Activated naive CD8-positive, alpha-beta T cell treated with anti-CD3 and anti-CD28 coated beads, Interleukin-2, amount 50 U/mL, for 24 hours (primary cell): ENCODE results near the gene ERBB4.
"Not testable (repeated sequence)": the region's sequence is repeated elsewhere in the genome, so short reads cannot be mapped to it uniquely, and the experiment has no call there.

ENCODE experiments used
- ATAC-seq: fragments of 150-1000 bp; cut with Tn5 transposase; one replicate; pipeline ENCODE4 v1.10.0; 2021
- DNase-seq: peaks from one replicate; pipeline ENCODE4 v3.0.0; 2021
- H3K27ac Mint-ChIP-seq: one replicate; pipeline ENCODE4 v1.8.0; 2021; ENCODE audit warnings: mild to moderate bottlenecking, mixed read lengths
- H3K27me3 Mint-ChIP-seq: one replicate; pipeline ENCODE4 v1.8.0; 2021; ENCODE audit warnings: mixed read lengths
- H3K36me3 Mint-ChIP-seq: one replicate; pipeline ENCODE4 v1.8.0; 2021; ENCODE audit warnings: low read depth, mixed read lengths
- H3K4me1 Mint-ChIP-seq: one replicate; pipeline ENCODE4 v1.8.0; 2021; ENCODE audit warnings: mixed read lengths
- H3K4me3 Mint-ChIP-seq: one replicate; pipeline ENCODE4 v1.8.0; 2021; ENCODE audit warnings: mild to moderate bottlenecking, moderate library complexity, mixed read lengths
- H3K9me3 Mint-ChIP-seq: one replicate; pipeline ENCODE4 v1.8.0; 2021; ENCODE audit warnings: mixed read lengths

ERBB4 gene

DNA sequence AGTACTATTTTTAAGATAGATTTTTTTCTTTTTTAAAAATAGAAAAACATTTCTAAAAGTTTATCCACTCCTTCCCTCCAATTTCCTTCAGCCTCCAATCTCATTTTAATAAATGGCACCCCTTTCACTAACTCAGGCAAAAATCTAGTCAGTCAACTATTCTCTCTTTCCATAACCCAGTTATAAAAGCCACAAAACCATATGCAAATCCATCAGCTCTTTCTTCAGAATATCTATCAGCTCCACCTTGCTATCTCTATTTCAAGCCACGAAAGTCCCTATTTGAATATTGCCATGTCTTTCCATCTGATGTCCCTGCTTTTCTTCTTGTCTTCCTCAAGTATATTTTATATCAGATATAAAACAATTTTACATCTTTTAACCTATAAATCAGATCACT lies 397.1 kb downstream of the ERBB4 start:
- no peak for DNase-seq
- no peaks in the 10 kb centered on the region for H3K36me3 Mint-ChIP-seq
- H3K4me3 Mint-ChIP-seq, result no peak overlapping the region
- no peaks in the 10 kb centered on the region for H3K9me3 Mint-ChIP-seq
- no peaks in the 10 kb centered on the region for H3K27me3 Mint-ChIP-seq
- H3K4me1 Mint-ChIP-seq, result no peaks in the 10 kb centered on the region
- ATAC-seq, result no peak
- no peak overlapping the region for H3K27ac Mint-ChIP-seq

DNA sequence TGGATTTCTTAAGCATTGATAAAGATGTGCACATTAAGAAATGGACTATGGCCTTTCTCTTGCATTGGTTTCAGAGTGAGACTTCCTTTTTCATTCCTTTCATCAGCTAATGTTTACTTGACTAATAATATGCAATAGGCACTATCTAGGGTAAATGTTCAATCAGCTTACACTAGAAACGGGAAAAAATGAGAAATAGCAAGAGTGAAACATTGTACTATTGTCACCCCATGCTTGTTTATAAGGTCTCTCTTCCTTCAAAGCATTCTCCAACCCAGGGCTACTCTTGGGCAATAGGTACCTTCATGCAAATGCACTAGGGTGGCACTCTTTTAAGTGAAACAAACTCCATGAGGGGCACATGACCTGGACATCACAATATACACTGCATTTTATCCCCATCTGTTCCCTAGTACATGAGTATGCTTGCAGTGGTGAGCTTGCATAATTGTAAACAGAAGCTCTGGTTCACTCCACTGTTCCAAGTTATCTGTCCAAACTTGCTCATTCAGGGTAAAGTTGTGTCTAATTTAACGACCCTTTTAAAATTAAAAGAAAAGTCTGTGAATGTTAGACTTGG lies 402.3 kb downstream of the ERBB4 start:
- Mint-ChIP-seq H3K4me1 (no peaks in the 10 kb centered on the region), H3K9me3 (no peaks in the 10 kb centered on the region), H3K4me3 (no peak overlapping the region), H3K27ac (no peak overlapping the region), H3K27me3 (no peaks in the 10 kb centered on the region), H3K36me3 (no peaks in the 10 kb centered on the region)
- DNase-seq (no peak), ATAC-seq (no peak)

DNA sequence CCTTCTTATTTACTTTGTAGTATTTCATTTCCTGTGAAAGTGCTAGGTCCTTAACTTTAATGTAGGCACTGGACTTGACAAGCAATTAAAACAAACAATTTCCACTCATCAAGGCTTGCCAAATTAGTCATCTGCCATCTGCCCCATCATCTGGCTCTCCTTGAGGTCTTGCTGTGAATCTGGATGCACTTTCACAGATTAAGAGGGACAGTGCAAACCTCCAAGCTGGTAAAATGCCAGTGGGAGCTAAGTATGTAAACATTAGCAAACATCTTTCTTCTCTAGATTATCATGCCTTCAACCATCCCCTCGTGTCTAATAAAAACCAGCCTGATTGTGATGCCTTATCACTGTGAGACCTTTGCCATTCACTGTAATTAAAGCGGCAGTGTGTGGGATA lies 402.9 kb downstream of the ERBB4 start:
- no peaks in the 10 kb centered on the region for H3K27me3 Mint-ChIP-seq
- no peak for ATAC-seq
- DNase-seq, result no peak

DNA sequence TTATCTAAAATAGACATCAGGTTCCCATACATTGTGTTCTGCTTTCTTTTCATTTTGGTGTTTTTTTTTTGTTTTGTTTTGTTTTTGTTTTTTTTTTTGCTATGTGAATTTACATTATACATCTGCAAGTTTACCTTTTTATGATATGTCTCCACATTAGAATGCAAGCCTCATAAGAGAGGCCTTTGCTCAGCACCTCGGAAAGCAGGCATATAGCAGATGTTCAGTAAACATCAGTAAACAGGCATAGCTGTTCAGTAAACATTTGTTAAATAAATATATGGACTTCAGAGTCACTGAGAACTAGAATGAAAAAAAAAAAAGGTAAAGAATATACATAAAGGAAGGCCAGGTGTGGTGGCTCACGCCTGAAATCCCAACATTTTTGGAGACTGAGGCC lies 405.3 kb downstream of the ERBB4 start:
- H3K36me3 Mint-ChIP-seq, result no peaks in the 10 kb centered on the region
- DNase-seq, result no peak
- no peak overlapping the region for H3K27ac Mint-ChIP-seq
- H3K4me1 Mint-ChIP-seq, result no peaks in the 10 kb centered on the region
- no peaks in the 10 kb centered on the region for H3K27me3 Mint-ChIP-seq
- H3K9me3 Mint-ChIP-seq, result no peaks in the 10 kb centered on the region
- ATAC-seq, result no peak
- no peak overlapping the region for H3K4me3 Mint-ChIP-seq

More for the DNA sequence above, 402.9 kb downstream of the ERBB4 start:
- Mint-ChIP-seq H3K4me1 (no peaks in the 10 kb centered on the region), H3K9me3 (no peaks in the 10 kb centered on the region), H3K36me3 (no peaks in the 10 kb centered on the region), H3K27ac (no peak overlapping the region), H3K4me3 (no peak overlapping the region)

DNA sequence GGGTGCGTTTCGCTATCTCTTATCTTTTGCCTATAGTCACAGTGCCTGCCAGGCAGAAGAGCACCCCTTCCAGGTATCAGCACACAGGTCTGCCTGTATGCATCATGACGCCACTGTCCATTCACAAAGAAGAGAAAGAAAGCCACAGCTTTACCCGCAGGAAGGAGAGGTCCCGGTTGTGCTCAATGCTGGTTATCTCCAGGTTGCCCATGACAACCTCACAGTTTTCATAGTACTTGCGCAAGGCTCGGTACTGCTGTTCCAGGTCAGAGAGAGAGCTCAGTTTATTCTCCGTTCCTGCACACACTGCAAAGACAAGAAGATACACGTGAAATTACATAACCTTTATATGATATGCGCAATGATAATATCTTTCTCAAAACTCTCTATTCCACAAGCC lies 414.0 kb downstream of the ERBB4 start:
- H3K27ac Mint-ChIP-seq, result no peak overlapping the region
- ATAC-seq, result no peak
- H3K4me1 Mint-ChIP-seq, result no peaks in the 10 kb centered on the region
- no peaks in the 10 kb centered on the region for H3K27me3 Mint-ChIP-seq
- no peak overlapping the region for H3K4me3 Mint-ChIP-seq
- no peak for DNase-seq
- peaks cover 7% of the 10 kb centered on the region for H3K9me3 Mint-ChIP-seq
- H3K36me3 Mint-ChIP-seq, result no peaks in the 10 kb centered on the region

DNA sequence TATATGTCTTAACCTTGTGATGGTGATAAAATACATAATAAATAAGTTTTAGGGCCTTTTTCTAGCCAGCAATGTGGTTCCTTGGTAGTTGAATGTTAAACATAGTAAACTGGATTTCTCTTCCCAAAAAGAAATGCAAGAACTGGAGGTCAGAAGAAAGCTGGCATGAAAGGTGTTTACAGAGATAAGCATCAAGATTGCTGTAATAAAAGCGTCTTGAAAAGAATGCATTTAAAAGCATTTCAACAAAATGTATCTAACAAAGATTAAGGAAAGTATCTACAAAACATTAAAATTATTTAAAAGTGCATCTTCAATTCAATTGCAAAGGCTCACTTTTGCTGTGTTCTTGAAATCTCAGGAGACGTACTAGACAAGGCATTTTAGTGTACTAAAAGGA lies 419.0 kb downstream of the ERBB4 start:
- ATAC-seq (no peak), DNase-seq (no peak)
- H3K27ac Mint-ChIP-seq, result no peak overlapping the region
- no peaks in the 10 kb centered on the region for H3K36me3 Mint-ChIP-seq
- H3K4me1 Mint-ChIP-seq, result no peaks in the 10 kb centered on the region
- peaks cover 3% of the 10 kb centered on the region for H3K9me3 Mint-ChIP-seq
- no peaks in the 10 kb centered on the region for H3K27me3 Mint-ChIP-seq
- H3K4me3 Mint-ChIP-seq, result no peak overlapping the region

DNA sequence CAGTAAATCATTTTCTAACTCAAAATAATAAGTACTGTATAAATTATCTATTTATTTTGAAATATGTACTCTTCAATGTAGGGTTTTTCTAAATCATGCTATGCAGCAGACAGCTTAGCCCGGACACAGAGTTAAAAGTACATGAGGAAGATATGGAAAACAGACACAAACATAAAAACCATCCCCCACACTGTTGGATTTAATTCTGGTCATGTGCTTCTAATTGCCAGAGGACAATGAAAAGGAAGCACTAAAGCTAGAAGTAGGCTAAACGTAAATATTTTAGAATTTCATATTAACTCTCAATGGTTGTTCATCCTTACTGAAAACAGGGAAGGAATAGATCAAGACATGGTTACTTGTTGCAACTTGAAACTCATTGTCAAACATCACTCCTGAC lies 420.7 kb downstream of the ERBB4 start:
- no peak for DNase-seq
- Mint-ChIP-seq H3K9me3 (peaks cover 2% of the 10 kb centered on the region), H3K4me3 (no peak overlapping the region), H3K36me3 (no peaks in the 10 kb centered on the region), H3K27me3 (peaks cover under 1% of the 10 kb centered on the region), H3K27ac (no peak overlapping the region), H3K4me1 (no peaks in the 10 kb centered on the region)
- no peak for ATAC-seq

DNA sequence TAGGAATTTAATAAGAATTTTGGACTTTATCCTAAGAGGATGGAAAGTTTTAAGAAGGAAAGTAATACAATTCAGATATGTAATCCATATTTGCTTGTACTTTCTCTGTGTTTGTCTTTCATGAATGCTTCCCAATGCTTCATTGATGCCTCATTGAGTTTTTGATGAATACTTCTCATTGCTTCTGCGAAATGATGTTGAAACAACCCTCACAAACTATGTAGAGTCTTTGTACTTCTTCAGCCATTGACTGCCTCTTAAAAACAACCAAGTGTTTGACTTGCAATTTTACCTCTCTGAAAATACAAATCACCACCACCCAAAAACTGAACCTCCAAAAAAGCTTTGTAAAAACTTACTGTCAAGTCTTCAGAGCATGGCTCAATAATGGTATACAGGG lies 424.1 kb downstream of the ERBB4 start:
- H3K36me3 Mint-ChIP-seq, result no peaks in the 10 kb centered on the region
- DNase-seq (no peak), ATAC-seq (no peak)
- H3K9me3 Mint-ChIP-seq, result peaks cover 4% of the 10 kb centered on the region
- H3K4me1 Mint-ChIP-seq, result no peaks in the 10 kb centered on the region
- H3K27me3 Mint-ChIP-seq, result peaks cover 2% of the 10 kb centered on the region
- no peak overlapping the region for H3K4me3 Mint-ChIP-seq
- H3K27ac Mint-ChIP-seq, result no peak overlapping the region

DNA sequence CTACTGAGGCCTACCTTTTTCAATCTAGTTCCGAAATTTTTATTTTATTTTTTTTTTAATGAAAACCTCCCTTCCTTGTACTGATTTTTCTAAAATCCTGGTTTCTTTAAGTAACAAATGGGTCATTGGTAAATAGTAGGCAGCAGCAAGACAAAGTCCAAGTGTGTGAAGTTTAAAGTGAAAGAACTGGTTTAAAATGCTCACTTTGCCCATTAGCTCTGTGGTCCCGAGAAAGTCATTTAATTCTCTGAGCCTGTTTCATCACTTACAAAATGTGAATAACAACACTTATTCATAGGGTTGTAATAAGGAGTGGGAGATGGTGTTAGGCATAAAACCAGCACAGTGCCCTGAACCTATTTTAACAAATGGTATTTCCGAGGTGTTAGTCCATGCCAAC lies 426.2 kb downstream of the ERBB4 start:
- Mint-ChIP-seq H3K27me3 (peaks cover 2% of the 10 kb centered on the region), H3K4me1 (no peaks in the 10 kb centered on the region), H3K9me3 (peaks cover 7% of the 10 kb centered on the region), H3K36me3 (no peaks in the 10 kb centered on the region), H3K27ac (no peak overlapping the region), H3K4me3 (no peak overlapping the region)
- no peak for ATAC-seq
- no peak for DNase-seq

DNA sequence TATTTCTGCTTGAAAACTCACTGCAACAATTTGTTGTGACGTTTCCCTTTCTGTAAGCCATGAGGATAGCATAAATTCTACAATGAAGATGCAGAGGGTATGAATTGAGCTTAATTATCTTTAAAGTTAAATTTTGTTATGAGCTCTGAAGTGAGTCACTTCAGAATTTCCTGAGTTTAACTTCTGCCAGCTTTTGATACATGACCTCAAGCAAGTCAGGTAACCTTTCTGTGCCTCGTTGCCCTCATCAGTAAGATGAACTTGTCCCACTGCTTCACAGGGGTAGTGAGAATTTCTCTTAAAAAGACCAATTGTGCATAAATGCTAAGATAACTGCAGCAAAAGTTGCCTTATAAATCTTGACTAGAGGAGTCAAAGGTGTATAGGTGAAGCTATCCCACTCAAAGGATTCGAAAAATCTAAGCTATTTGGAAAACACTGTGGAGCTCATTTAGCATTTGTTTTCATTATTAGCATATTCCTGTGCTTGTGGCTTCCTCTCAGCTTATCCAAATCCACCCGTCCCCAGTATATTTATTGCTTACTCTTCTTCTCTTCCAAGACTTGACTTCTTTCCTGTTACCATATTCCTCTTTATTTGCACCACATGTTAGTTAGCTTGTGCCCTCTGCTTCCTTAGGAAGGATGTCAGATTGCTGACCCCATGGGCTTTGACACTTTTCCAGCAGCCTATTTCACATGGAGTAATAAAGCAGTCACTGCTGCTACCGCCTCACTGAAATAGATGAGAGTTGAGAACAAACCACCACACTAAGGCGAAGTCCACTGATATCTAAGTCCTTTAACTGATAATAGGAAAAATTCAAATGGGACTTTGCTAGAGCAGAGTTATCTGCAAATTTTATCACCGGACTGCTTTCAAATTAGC lies 428.6 kb downstream of the ERBB4 start:
- DNase-seq, result no peak
- Mint-ChIP-seq H3K4me3 (no peak overlapping the region), H3K27ac (no peak overlapping the region), H3K27me3 (peaks cover 2% of the 10 kb centered on the region), H3K9me3 (peaks cover 7% of the 10 kb centered on the region), H3K4me1 (no peaks in the 10 kb centered on the region), H3K36me3 (no peaks in the 10 kb centered on the region)
- ATAC-seq, result no peak

DNA sequence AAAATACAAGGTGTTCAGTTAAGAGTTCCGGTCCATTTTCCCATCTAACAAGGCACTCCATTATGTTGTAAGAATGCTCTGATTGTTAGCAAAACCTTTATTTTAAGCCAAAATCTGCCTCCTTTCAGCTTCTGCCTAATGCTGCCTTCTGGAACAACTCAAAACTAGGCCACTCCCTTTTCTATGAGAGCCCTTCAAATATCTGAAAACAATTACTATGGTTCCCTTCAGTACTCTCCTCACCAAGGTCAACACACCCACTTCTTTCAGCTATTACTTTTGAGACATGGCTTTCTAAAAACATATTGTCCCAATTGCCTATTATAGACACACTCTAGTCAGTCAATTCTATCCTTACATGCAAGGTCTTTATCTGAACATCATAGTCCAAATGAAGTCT lies 429.4 kb downstream of the ERBB4 start:
- peaks cover 2% of the 10 kb centered on the region for H3K27me3 Mint-ChIP-seq

DNA sequence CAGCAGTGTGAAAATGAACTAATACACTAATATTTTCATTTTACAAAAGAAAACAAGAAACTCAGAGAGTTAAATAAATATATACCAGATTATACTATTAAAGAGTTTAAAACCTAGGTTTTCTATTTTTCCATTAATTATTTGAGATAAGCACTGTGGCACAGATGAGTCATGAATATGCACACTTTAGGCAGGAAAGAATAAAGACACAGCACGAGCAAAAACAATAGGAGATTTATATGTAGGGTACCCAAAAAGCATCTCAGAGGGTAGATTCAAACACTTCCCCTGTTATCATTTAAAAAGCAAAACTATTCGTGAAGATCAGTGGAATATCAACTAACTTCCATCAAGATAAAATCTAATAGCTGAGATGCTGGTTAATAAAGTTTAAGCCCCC lies 430.6 kb downstream of the ERBB4 start:
- H3K9me3 Mint-ChIP-seq, result peaks cover 6% of the 10 kb centered on the region
- no peaks in the 10 kb centered on the region for H3K36me3 Mint-ChIP-seq
- no peak overlapping the region for H3K27ac Mint-ChIP-seq
- DNase-seq (no peak), ATAC-seq (no peak)
- no peak overlapping the region for H3K4me3 Mint-ChIP-seq
- peaks cover 2% of the 10 kb centered on the region for H3K27me3 Mint-ChIP-seq
- H3K4me1 Mint-ChIP-seq, result no peaks in the 10 kb centered on the region

More for the DNA sequence above, 429.4 kb downstream of the ERBB4 start:
- Mint-ChIP-seq H3K9me3 (peaks cover 7% of the 10 kb centered on the region), H3K4me1 (no peaks in the 10 kb centered on the region), H3K27ac (no peak overlapping the region), H3K4me3 (no peak overlapping the region), H3K36me3 (no peaks in the 10 kb centered on the region)
- DNase-seq, result no peak
- ATAC-seq, result no peak

DNA sequence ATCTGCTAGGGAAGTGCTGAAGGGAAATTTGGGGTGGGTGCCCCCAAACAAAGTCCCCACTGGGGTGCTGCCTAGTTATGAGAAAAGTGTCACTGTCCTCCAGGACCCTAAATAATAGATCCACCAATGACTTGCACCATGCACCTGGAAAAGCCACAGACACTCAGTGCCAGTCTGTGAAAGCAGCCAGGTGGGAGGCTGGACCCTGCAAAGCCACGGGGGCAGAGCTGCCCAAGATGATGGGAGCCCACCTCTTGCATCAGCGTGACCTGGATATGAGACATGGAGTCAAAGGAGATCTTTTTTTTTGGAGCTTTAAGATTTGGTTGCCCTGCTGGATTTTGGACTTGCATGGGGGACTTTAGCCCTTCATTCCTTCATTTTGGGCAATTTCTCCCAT lies 431.6 kb downstream of the ERBB4 start:
- no peak for ATAC-seq
- Mint-ChIP-seq H3K27me3 (no peaks in the 10 kb centered on the region), H3K4me3 (no peak overlapping the region), H3K36me3 (no peaks in the 10 kb centered on the region), H3K4me1 (no peaks in the 10 kb centered on the region), H3K27ac (no peak overlapping the region), H3K9me3 (peaks cover 4% of the 10 kb centered on the region)
- DNase-seq, result no peak

DNA sequence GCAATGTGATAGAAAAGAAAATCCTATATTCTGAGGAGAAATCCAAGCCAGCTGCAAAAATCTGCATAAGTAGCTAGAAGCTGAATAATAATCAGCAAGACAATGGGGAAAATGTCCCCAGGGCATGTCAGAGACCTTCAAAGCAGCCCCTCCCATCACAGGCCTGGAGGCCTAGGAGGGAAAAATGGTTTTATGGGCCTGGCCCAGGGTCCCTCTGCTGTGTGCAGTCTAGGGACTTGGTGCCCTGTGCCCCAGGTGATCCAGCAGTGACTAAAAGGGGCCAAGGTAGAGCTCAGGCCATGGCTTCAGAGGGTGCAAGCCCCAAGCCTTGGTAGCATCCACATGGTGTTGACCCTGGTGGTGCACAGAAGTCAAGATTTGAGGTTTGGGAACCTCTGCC lies 432.1 kb downstream of the ERBB4 start:
- not testable (repeated sequence) for H3K9me3 Mint-ChIP-seq, ATAC-seq, H3K27me3 Mint-ChIP-seq, H3K36me3 Mint-ChIP-seq, H3K27ac Mint-ChIP-seq, DNase-seq, H3K4me3 Mint-ChIP-seq, H3K4me1 Mint-ChIP-seq

DNA sequence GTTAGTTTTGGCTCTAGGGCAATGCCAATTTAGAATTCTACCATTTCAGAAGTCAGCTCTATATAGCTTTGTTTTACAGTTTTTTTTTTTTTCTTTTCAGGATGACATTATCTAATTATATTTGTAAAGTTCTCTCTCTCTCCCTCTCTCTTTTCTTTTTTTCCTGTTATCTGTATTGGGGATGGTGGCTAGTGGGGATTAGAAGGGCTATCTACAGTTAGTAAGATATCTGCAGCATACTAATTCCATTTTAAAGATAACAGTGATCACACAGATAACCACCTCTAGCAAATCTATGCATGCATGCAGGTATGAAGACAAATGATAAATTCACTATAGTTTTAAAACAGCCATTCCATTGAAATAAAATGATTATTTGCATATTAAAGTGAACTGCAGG lies 438.9 kb downstream of the ERBB4 start:
- ATAC-seq (no peak), DNase-seq (no peak)
- no peaks in the 10 kb centered on the region for H3K9me3 Mint-ChIP-seq
- H3K27ac Mint-ChIP-seq, result no peak overlapping the region
- H3K4me3 Mint-ChIP-seq, result no peak overlapping the region
- no peaks in the 10 kb centered on the region for H3K4me1 Mint-ChIP-seq
- H3K27me3 Mint-ChIP-seq, result no peaks in the 10 kb centered on the region
- H3K36me3 Mint-ChIP-seq, result no peaks in the 10 kb centered on the region
